HG03139 (cell line): Measurements from ENCODE around the gene NOMO2.
"Not testable (repeated sequence)": the region's sequence is repeated elsewhere in the genome, so short reads cannot be mapped to it uniquely, and the experiment has no call there.

Source experiments
- ATAC-seq: cut with Tn5 transposase; IDR thresholded peaks from one replicate; pipeline ENCODE4 v1.9.1; 2021; ENCODE audit not compliant: unreplicated experiment

The NOMO2 gene, protein sequence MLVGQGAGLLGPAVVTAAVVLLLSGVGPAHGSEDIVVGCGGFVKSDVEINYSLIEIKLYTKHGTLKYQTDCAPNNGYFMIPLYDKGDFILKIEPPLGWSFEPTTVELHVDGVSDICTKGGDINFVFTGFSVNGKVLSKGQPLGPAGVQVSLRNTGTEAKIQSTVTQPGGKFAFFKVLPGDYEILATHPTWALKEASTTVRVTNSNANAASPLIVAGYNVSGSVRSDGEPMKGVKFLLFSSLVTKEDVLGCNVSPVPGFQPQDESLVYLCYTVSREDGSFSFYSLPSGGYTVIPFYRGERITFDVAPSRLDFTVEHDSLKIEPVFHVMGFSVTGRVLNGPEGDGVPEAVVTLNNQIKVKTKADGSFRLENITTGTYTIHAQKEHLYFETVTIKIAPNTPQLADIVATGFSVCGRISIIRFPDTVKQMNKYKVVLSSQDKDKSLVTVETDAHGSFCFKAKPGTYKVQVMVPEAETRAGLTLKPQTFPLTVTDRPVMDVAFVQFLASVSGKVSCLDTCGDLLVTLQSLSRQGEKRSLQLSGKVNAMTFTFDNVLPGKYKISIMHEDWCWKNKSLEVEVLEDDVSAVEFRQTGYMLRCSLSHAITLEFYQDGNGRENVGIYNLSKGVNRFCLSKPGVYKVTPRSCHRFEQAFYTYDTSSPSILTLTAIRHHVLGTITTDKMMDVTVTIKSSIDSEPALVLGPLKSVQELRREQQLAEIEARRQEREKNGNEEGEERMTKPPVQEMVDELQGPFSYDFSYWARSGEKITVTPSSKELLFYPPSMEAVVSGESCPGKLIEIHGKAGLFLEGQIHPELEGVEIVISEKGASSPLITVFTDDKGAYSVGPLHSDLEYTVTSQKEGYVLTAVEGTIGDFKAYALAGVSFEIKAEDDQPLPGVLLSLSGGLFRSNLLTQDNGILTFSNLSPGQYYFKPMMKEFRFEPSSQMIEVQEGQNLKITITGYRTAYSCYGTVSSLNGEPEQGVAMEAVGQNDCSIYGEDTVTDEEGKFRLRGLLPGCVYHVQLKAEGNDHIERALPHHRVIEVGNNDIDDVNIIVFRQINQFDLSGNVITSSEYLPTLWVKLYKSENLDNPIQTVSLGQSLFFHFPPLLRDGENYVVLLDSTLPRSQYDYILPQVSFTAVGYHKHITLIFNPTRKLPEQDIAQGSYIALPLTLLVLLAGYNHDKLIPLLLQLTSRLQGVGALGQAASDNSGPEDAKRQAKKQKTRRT

DNA sequence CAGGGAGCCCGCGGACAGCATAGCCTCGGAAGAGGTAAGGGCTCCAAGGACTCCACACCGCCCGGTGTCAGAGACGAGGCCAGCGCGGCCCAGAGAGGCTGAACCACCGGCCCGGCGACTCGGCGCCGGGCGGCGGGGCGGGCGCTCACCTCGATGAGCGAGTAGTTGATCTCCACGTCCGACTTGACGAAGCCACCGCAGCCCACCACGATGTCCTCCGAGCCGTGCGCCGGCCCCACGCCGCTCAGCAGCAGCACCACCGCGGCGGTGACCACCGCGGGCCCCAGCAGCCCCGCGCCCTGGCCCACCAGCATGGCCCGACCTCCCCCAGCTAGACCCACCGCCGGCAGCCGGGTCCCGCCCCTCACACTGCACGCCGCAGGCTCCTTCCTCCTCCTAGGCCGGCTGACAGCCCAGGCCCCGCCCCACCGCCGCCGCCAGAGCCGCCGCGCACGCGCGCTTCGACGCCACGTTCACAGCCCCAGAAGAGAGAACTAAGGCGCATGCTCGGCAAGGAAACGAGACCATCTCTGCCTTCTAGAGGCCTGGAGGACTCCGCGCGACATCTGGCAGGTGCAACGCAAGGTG lies at the start of gene NOMO2:
TSS of gene NOMO2 (minus strand) at position 371 of the 588 bp plus-strand sequence. CDS start at position 314, 57 bp downstream.
- ATAC-seq: peak; percentile 85

DNA sequence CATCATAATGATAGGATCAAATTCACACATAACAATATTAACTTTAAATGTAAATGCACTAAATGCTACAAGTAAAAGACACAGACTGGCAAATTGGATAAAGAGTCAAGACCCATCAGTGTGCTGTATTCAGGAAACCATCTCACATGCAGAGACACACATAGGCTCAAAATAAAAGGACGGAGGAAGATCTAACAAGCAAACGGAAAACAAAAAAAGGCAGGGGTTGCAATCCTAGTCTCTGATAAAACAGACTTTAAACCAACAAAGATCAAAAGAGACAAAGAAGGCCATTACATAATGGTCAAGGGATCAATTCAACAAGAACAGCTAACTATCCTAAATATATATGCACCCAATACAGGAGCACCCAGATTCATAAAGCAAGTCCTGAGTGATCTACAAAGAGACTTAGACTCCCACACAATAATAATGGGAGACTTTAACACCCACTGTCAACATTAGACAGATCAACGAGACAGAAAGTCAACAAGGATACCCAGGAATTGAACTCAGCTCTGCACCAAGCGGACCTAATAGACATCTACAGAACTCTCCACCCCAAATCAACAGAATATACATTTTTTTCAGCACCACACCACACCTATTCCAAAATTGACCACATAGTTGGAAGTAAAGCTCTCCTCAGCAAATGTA lies 48.4 kb upstream of the NOMO2 start:
- ATAC-seq: not testable (repeated sequence)

GRCh38 chr16:18608271-18608670 lies 46.4 kb upstream of the NOMO2 start:
- ATAC-seq: not testable (repeated sequence)

GRCh38 chr16:18603572-18604246 lies 41.8 kb upstream of the NOMO2 start:
- not testable (repeated sequence) for ATAC-seq

DNA sequence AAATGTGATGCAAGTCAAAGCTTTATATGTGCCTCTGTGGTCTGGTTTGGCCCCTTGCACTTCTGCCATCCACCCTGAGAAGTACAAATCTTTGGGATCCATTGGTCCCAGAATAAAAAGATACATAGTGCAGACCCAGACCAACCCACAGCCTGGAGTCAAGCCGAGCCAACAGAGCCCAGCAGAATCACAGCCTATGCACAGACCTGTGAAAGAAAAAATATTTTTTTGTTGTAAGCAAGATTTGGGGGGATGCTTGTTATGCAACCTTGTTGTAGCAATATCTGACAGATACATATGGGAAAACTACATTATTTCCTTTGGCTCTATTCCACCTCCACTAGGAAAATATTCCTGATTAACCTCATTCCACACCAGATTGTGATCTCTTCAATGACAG lies 36.7 kb upstream of the NOMO2 start:
- ATAC-seq: not testable (repeated sequence)

DNA sequence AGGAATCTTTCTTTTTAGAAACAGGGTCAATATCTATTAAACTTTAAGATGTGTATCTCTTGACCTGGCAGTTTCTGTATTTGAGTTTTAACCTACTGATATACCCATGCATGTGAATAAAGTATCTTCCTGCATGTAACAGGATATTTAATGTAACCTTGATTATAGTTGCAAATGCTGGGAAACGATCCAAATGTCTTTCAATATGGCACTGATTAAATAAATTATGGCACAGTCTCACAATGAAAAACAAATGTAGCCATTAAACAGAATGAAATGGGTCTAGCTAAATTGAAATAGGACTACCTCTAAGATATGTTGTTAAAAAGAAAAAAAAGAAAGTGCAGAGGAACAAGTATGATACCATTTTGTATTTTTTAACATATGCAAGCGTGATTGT lies 35.8 kb upstream of the NOMO2 start:
- not testable (repeated sequence) for ATAC-seq

DNA sequence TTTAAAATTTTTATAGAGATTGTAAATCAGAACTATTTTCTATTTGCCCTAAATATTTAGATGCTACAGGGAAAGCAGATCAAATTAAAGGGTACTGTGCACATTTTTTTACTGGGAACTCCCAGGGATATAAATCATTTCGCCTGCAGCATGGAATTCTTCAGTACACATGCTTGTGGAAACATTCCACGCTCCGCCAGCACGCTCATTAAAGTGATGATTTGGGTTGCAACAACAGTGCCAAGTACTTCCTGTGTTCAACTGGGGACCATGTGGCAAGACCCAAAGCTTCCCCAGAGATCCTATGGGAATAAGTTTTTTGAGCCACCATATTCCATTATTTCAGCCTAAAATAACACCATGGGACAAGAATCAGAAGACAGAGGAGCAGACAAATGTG lies 35.4 kb upstream of the NOMO2 start:
- ATAC-seq: not testable (repeated sequence)

- not testable (repeated sequence) for ATAC-seq
Observed at GRCh38 chr16:18595796-18596195, 33.9 kb upstream of the NOMO2 start.

- not testable (repeated sequence) for ATAC-seq
Observed at GRCh38 chr16:18594880-18595279, 33.0 kb upstream of the NOMO2 start.

DNA sequence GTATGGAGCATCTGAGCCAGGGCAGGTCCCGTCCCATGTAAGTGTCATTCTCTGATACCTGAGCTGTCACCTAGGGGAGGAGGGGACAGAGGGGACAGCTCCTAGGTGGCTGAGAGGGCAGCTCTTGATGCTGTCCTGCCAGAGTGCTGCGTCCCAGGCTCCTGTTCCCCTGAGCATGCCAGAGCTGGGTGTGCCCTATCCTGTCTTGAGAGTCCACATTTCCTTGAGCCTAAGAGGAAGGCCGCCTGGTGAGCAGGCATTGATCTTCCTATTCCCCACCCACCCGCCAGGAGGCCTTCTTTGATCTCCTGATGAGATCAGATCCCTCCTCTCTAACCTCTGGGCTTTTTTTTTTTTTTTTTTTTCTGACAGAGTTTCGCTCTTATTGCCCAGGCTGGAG lies 32.0 kb upstream of the NOMO2 start:
- not testable (repeated sequence) for ATAC-seq

- ATAC-seq: not testable (repeated sequence)
Observed at GRCh38 chr16:18592982-18593381, 31.1 kb upstream of the NOMO2 start.

- ATAC-seq: not testable (repeated sequence)
Observed at GRCh38 chr16:18591908-18592307, 30.0 kb upstream of the NOMO2 start.

- ATAC-seq: not testable (repeated sequence)
Observed at GRCh38 chr16:18591441-18591840, 29.5 kb upstream of the NOMO2 start.

DNA sequence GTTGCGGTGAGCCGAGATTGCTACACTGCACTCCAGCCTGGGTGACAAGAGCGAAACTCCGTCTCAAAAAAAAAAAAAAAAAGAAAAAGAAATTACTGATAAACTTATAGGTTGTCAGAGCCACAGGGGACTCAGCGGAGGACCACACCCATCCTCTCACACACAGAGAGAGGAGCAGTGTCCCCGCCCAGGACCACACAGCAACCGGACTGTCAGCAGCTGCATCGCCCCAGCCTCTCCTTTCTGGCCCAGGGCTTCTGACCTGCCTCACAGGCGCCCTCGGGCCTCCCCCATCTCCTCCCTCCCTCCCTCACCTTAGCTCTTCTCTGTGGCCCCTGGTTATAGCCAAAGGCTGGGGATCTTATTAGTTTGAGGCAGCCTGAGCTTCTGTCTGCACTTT lies 27.9 kb upstream of the NOMO2 start:
- not testable (repeated sequence) for ATAC-seq

DNA sequence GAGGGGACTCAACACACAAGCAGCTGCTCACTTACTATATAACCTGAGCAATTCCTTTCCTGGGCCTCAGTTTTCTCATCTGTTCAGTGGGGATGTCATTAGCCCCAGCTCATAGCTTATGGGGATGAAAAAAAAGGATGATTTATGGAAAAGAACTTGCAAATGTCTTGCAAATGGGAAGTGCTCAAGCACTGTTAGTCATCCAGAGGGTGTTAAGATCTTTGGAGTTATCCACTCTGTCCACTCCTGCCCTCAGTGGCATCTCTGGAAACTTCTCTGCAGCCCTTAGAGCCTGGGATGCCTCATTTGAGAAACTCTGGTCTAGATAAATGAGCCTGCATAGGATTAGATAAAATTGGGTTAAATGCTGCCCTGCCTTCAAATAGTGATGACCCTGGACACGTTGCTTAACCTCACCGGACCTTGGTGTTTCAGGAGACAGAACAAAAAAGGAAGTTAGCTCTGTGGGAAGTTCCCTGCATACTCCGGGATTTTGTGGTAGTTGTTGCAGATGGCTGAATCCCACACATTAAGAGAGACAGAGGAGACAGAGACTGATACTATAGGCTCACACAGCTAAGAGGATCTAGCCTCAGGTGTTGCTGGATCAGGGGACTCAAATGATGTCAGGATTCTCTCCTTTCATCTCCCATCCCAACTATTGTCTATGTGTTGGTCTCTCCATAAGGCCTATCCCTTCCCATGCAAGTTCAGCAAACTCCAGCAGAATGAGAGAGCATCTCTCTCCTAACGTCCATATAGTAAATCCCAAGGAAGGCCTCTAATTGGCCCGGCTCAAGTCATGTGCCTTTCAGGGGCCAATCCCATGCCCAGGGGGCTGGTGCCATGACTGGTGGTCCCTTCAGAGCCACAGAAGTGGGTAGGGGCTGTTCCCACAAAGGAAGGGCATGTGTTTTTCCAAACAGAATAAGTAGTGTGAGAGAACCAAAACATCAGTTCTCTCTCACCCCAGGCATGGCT lies 25.0 kb upstream of the NOMO2 start:
- not testable (repeated sequence) for ATAC-seq

DNA sequence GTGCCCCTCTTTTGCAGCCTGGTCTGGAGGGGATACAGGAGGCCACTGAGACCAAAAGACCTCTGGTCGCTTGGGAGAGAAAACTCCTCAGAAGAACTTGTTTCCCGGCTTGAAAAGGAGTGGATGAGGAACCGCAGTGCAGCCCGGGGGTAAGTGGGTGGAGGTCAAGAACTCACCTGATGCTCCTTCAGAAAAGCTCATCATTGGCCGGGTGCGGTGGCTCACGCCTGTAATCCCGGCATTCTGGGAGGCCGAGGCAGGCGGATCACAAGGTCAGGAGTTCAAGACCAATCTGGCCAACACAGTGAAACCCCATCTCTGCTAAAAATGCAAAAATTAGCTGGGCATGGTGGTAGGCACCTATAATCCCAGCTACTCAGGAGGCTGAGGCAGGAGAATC lies 23.9 kb upstream of the NOMO2 start:
- not testable (repeated sequence) for ATAC-seq

- no peak for ATAC-seq
Observed at GRCh38 chr16:18582902-18583301, 21.0 kb upstream of the NOMO2 start.

DNA sequence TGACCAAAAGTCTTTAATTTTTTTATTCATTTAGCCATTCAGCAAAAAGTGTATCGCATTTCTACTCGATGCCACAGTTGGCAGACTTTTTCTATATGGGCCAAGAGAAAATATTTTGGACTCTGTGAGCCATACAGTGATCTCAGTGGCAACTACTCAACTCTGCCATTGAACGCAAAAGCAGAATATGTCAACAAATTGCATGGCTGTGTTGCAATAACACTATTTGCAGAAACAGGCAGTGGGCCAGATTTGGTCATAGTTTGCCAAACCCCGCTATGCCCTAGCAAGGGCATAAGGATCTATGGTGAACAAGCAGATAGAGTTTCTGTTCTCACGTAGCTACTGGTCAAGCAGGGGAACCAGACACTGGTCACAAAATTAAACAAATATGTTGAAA lies 18.5 kb upstream of the NOMO2 start:
- not testable (repeated sequence) for ATAC-seq
